Large intestine (tissue), 3 donors: ENCODE measurements around the gene PRKCQ. TPM values are rescaled to one million over a fixed set of nuclear protein-coding genes. Genes with fewer than 3 reads are reported as not detected.

Experiments
- DNase-seq, 2 donors: peaks; one replicate each; pipeline versions ENCODE4 v3.0.0 to v3.0.0-alpha.2; 2013
- H3K27ac ChIP-seq: one replicate; pipeline ENCODE4 v1.5.1; 2013; ENCODE audit warnings: low read length
- H3K27me3 ChIP-seq: 2 replicates; pipeline ENCODE4 v1.6.1; 2013; ENCODE audit warnings: low read length; ENCODE audit not compliant: control insufficient read depth, insufficient read depth
- H3K36me3 ChIP-seq: 2 replicates; pipeline ENCODE4 v1.6.1; 2013; ENCODE audit warnings: low read length; ENCODE audit not compliant: control insufficient read depth, insufficient read depth
- H3K4me1 ChIP-seq: one replicate; pipeline ENCODE4 v1.6.1; 2013; ENCODE audit warnings: low read length; ENCODE audit not compliant: control insufficient read depth, insufficient read depth
- H3K4me3 ChIP-seq: one replicate; pipeline ENCODE4 v1.5.1; 2013; ENCODE audit warnings: low read length
- H3K9me3 ChIP-seq: one replicate; pipeline ENCODE4 v1.6.1; 2013; ENCODE audit warnings: mild to moderate bottlenecking, low read depth, low read length, moderate library complexity; ENCODE audit not compliant: control insufficient read depth
- WGBS: methylation state at CpG from one replicate; pipeline ENCODE4 v1.1.5; 2013; ENCODE audit warnings: low lambda C conversion rate; ENCODE audit not compliant: insufficient coverage; 5-methylcytosine and 5-hydroxymethylcytosine counted together
- polyA plus RNA-seq: library from polyadenylated mRNA; unstranded; fragments of 120-200 nt; gene quantifications from one replicate; pipeline ENCODE4 v1.2.1, GENCODE V29; 2013

The PRKCQ gene
- polyA plus RNA-seq, 1 donor, result 3.7 TPM

DNA sequence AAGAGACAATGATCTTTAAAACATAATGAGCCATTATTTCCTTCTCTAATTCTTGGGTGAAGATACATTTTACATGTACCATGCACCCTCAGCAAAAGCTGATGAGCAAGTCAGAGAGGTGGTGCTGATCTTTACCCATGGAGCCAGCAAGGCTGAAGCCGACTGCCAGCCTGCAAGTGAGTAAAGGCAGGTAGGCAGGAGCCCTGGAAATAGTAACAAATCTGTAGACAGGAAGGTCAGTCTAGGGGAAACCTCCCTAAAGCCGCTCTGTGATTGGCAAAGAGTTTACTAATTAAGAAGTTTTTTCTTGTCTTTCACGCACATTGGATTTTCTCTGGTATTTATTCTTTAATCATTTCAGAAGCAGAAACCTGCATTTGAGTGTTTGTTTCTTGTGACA, 67.9 kb downstream of the PRKCQ start:
- no peak for DNase-seq
- H3K27me3 ChIP-seq, result no peaks in the 10 kb centered on the region
- no peaks in the 10 kb centered on the region for H3K4me1 ChIP-seq
- H3K9me3 ChIP-seq, result no peaks in the 10 kb centered on the region
- WGBS, result 100% methylated on average over 1 of the region's 3 CpGs
- H3K4me3 ChIP-seq, result no peak overlapping the region
- no peak overlapping the region for H3K27ac ChIP-seq
- no peaks in the 10 kb centered on the region for H3K36me3 ChIP-seq

DNA sequence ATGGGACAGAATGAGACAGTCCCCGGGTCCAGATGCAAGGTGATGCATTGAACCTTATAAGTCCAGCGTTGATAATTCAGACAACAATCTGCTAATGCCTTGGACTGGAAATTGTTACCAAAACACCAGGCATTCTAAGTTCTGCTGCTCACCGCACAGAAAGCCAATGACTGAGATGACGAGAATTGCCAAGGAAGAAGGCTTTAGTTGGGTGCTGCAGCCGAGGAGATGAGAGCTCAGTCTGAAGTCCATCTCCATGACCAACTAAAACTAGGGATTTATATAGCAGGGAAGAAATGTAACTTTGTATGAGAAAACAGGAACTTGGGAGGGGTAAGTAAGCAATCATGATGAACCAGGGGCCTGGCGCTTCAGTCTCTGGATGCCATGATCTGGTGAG, 68.7 kb downstream of the PRKCQ start:
- no peak for DNase-seq
- Histone ChIP-seq H3K36me3 (no peaks in the 10 kb centered on the region), H3K27ac (no peak overlapping the region), H3K4me1 (no peaks in the 10 kb centered on the region), H3K27me3 (no peaks in the 10 kb centered on the region), H3K4me3 (no peak overlapping the region), H3K9me3 (no peaks in the 10 kb centered on the region)
- 100% methylated on average over 1 of the region's 6 CpGs for WGBS

DNA sequence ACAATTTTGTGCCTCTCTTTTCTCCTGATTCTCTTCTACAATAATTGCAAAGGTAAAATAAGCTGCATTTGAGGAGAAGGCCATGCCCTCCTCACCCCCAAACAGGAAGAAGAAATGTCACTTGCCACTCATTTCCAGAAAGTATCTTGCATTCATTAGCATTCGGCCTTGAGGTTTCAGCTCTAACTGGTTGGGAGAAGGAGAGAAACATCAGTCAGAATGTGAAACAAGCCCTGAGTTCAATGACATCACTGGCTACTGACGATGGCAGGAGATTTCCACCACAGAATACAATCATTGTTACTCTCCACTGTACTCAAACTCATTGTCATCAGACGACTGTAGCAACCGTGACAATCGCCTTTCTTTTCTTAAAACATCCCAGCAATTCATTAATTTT, 72.8 kb downstream of the PRKCQ start:
- DNase-seq, result no peak
- H3K36me3 ChIP-seq, result no peaks in the 10 kb centered on the region
- no peak overlapping the region for H3K4me3 ChIP-seq
- H3K9me3 ChIP-seq, result no peaks in the 10 kb centered on the region
- no peak overlapping the region for H3K27ac ChIP-seq
- H3K27me3 ChIP-seq, result no peaks in the 10 kb centered on the region
- H3K4me1 ChIP-seq, result no peaks in the 10 kb centered on the region
- 89% methylated on average over 3 of the region's 5 CpGs for WGBS

DNA sequence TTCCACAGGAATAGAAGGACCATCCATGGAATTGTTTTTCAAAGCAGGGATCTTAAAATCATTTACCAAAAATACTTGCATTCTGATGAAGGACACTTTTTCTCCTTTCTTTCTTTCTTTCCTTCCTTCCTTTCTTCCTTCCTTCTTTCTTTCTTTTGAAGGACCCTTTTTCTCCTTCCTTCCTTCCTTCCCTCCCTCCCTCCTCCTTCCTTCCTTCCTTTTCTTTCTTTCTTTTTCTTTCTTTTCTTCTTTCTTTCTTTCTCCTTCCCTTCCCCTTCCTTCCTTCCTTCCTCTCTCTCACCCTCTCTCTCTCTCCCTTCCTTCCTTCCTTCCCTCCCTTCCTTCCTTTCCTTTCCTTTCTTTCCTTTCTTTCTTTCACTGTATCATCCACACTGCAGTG, 74.8 kb downstream of the PRKCQ start:
- no peaks in the 10 kb centered on the region for H3K27me3 ChIP-seq
- no peak overlapping the region for H3K27ac ChIP-seq
- no peaks in the 10 kb centered on the region for H3K36me3 ChIP-seq
- no peak overlapping the region for H3K4me3 ChIP-seq
- no peaks in the 10 kb centered on the region for H3K4me1 ChIP-seq
- DNase-seq, result no peak
- no peaks in the 10 kb centered on the region for H3K9me3 ChIP-seq

DNA sequence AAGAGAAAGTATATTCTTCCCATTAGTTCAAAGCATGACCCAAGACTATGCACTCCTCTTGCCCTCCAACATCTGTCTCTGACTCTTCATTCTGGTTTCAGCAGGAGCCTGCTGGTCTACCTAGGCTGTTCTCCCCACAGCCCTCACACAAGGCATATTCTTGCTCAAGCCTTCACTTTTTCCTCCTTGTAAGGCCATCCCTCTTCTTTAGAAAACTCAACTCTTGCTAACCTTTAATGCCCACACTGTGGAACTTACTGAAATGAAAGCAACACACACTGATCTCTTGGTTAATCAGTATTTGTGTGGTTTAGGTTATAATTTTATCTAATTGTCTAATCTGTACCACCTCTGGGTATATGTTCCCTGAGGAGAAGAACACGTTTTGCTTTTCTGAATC, 75.8 kb downstream of the PRKCQ start:
- Histone ChIP-seq H3K4me1 (no peaks in the 10 kb centered on the region), H3K27me3 (no peaks in the 10 kb centered on the region), H3K9me3 (no peaks in the 10 kb centered on the region), H3K4me3 (no peak overlapping the region), H3K27ac (no peak overlapping the region), H3K36me3 (no peaks in the 10 kb centered on the region)
- 86% methylated on average over 1 of the region's 1 CpG for WGBS
- DNase-seq, result no peak

DNA sequence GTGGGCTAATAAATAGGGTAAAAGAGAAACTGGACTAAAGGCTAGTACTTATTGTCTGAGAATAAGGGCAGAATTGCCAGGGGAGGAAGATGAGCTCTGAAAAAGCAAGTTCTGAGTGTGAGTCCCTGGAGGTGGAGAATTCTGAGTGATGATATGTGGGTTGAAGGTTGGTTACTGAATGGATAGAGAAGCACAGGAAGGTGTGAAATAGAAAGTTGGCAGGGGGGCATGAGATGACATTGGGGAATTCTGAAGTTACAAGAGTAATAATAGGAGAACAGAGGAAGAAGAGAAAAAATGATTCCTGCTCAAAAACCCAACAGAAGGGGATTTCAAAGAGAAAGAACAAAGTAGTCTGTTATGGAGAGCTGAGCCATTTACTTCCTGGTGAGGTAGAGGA, 76.9 kb downstream of the PRKCQ start:
- Histone ChIP-seq H3K4me1 (no peaks in the 10 kb centered on the region), H3K4me3 (no peak overlapping the region), H3K36me3 (no peaks in the 10 kb centered on the region), H3K9me3 (no peaks in the 10 kb centered on the region), H3K27me3 (no peaks in the 10 kb centered on the region), H3K27ac (no peak overlapping the region)
- DNase-seq, result no peak

DNA sequence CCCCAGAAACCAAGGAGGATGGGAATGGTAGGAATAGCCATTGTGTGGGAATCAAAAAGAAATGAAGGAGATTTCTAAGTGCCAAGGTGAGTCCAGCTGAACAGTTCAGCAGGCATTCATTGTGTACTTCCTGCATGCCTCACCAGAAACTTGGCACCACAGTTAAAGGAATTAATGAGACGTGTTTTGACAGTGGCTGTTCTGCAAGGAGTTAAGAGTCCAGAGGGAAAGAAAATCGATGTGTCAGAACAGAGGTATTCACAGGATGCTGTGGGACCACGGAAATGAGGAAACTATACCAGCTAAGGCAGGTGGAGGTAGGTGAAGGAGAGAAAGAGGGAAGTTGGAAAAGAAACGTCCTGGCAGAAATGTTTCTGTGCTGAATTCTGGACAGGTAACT, 78.1 kb downstream of the PRKCQ start:
- H3K9me3 ChIP-seq, result no peaks in the 10 kb centered on the region
- no peak overlapping the region for H3K4me3 ChIP-seq
- 69% methylated on average over 3 of the region's 4 CpGs for WGBS
- DNase-seq, result no peak
- H3K27ac ChIP-seq, result no peak overlapping the region
- no peaks in the 10 kb centered on the region for H3K27me3 ChIP-seq
- peaks cover 2% of the 10 kb centered on the region for H3K36me3 ChIP-seq
- no peaks in the 10 kb centered on the region for H3K4me1 ChIP-seq

DNA sequence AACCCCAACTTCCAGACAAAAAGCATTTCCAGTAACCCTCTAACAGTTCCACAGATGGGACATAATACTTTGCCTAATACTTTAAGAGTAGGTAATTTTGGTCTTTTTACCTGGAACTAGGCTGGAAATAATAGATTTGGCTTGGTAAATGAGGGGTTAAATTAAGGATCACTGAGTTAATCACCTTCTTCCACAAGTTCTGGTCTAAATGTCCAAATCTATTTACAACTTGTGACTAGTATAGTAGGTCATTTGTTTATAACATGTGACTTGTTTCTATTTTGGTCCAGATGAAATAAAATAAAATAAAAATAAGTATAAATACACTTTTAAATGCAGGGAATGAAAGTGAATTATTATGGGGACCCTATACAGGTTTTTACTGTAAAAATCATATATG, 80.1 kb downstream of the PRKCQ start:
- no peaks in the 10 kb centered on the region for H3K27me3 ChIP-seq
- no peaks in the 10 kb centered on the region for H3K4me1 ChIP-seq
- no peak for DNase-seq
- H3K36me3 ChIP-seq, result peaks cover 2% of the 10 kb centered on the region
- H3K4me3 ChIP-seq, result no peak overlapping the region
- no peaks in the 10 kb centered on the region for H3K9me3 ChIP-seq
- H3K27ac ChIP-seq, result no peak overlapping the region

DNA sequence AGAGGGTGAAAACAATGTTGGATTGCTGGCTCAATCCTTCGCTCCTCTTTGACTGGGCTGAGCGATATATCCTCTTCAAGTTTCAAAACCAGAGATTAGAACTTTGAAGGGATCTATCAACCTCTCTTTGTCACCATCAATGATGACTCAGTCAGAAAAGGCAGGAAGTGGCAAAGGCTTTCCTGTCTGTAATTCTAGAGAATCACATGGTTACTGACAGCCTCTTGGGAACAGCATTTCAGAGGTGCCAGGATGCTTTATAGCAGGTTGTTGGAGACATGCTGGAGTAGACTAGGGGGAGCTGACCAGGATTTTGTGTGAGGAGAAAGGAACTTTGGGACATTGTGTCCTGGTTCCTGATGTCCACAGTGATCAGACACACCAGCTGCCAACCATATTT, 81.3 kb downstream of the PRKCQ start:
- Histone ChIP-seq H3K4me1 (no peaks in the 10 kb centered on the region), H3K36me3 (peaks cover 2% of the 10 kb centered on the region), H3K4me3 (no peak overlapping the region), H3K9me3 (no peaks in the 10 kb centered on the region), H3K27me3 (no peaks in the 10 kb centered on the region), H3K27ac (no peak overlapping the region)
- no peak for DNase-seq
- whole genome bisulfite sequencing, result no CpG with 5 or more reads among the region's 2 CpGs

DNA sequence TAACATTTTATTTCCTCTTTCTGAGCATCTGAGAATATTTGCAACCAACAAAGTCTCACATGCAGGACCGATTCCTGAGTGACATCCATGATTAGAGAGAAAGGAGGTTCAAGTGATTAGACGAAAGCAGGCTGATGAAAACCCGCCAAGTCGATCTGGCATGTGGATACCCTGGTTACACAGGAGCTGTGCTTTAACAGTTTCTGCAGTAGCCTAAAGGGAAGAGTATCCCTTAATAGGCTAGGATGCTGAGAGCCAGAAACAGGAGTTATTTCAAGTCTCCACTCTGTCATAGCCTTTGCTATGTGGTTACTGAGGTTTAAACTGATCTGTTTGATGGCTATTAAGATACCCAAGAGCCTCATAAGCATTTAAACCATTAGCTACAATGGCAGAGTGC, 82.5 kb downstream of the PRKCQ start:
- Histone ChIP-seq H3K4me1 (no peaks in the 10 kb centered on the region), H3K4me3 (no peak overlapping the region), H3K36me3 (peaks cover 2% of the 10 kb centered on the region), H3K27me3 (no peaks in the 10 kb centered on the region), H3K9me3 (no peaks in the 10 kb centered on the region), H3K27ac (no peak overlapping the region)
- DNase-seq, result no peak
- WGBS, result 100% methylated on average over 1 of the region's 4 CpGs

DNA sequence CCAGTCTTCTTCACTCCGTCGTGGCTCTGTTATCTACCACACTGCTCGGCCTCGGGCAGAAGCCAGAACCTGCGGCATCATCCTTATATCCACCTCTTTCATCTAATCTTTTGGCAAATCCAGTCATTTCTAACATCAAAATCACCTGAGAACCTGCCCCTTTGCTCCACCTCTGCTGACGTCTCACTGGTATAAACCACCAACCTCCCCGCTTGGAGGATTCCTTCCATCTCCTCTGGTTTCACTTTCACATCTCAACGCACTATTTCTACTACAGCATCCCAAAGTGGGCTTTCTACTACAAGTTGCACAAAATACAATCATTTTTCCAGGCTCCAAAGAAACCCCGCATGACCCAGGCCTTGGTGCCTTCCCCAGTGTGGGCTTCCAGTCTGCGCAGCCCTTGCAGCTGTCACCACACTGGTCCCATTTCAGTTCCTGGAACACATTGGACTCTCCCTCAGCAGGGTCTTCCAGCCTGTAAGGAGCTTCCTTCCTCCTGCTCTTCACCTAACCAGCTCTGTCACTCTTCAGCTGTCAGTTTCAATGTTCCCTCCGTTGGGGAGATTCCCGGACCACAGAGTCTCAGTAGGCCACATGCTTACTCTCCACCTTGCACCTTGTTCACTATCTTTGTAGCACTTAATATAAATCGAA, 85.0 kb downstream of the PRKCQ start:
- DNase-seq, result no peak
- H3K4me3 ChIP-seq, result no peak overlapping the region

More for the DNA sequence above, 85.0 kb downstream of the PRKCQ start:
- Histone ChIP-seq H3K27me3 (no peaks in the 10 kb centered on the region), H3K9me3 (no peaks in the 10 kb centered on the region), H3K36me3 (peaks cover 5% of the 10 kb centered on the region), H3K27ac (no peak overlapping the region), H3K4me1 (no peaks in the 10 kb centered on the region)
- WGBS, result 98% methylated on average over 11 of the region's 13 CpGs
